B cell (primary cell): ENCODE measurements around the gene DUSP7. TPM values are rescaled to one million over a fixed set of nuclear protein-coding genes. Genes with fewer than 3 reads are reported as not detected.

Source experiments
- ATAC-seq: fragments of 200-7000 bp; cut with Tn5 transposase; one replicate; pipeline ENCODE4 v1.10.0; 2021; ENCODE audit warnings: low read depth, mild to moderate bottlenecking, moderate number of reproducible peaks, moderate library complexity
- CTCF ChIA-PET: fragments of 350-600 bp; sonication (Branson Sonifier 250); formaldehyde crosslinking; loops from one replicate; lab custom pipeline; 2021; ENCODE audit warnings: antibody characterized with exemption, inconsistent platforms; lab: Charles Lee
- POLR2A ChIA-PET: fragments of 350-600 bp; sonication (Branson Sonifier 250); formaldehyde crosslinking; loops from one replicate; lab custom pipeline; 2021; ENCODE audit warnings: antibody characterized with exemption; lab: Charles Lee
- DNase-seq: peaks from one replicate; pipeline ENCODE4 v3.0.0; 2013
- H2AFZ ChIP-seq: 2 replicates; pipeline ENCODE4 v1.6.1; 2012; ENCODE audit warnings: mild to moderate bottlenecking, low read depth, low read length; ENCODE audit not compliant: insufficient read depth, poor library complexity, severe bottlenecking
- H3K27ac ChIP-seq, 2 donors: 1 replicate in 1 of 2; 2 replicates in 1 of 2; pipeline ENCODE4 v1.5.1; 2012 to 2013; ENCODE audit warnings: low read length in 2 of 2, mild to moderate bottlenecking in 2 of 2, moderate library complexity in 1 of 2
- H3K27me3 ChIP-seq, 4 experiments: fragments of 200-600 bp in 1 of 4; sonication (generic) in 1 of 4; replicated peaks in 1 of 4; 1 replicate in 2 of 4; 2 replicates in 2 of 4; pipeline versions ENCODE4 v1.6.1 to v1.7.0; 2013 to 2016; ENCODE audit warnings: low read length in 3 of 4, mild to moderate bottlenecking in 2 of 4, mixed read lengths in 1 of 4, moderate library complexity in 1 of 4; ENCODE audit not compliant: insufficient read depth in 4 of 4, control insufficient read depth in 3 of 4; ENCODE audit errors: control extremely low read depth in 1 of 4
- H3K36me3 ChIP-seq, 2 experiments: replicated peaks in 1 of 2; 1 replicate in 1 of 2; 2 replicates in 1 of 2; pipeline versions ENCODE4 v1.6.1 to v1.7.1; 2013; ENCODE audit warnings: low read length in 1 of 2; ENCODE audit not compliant: insufficient read depth in 2 of 2, control insufficient read depth in 1 of 2; ENCODE audit errors: control extremely low read depth in 1 of 2, extremely low read depth in 1 of 2
- H3K4me1 ChIP-seq, 2 donors: fragments of 200-600 bp in 1 of 2; sonication (generic) in 1 of 2; 1 replicate in 1 of 2; 2 replicates in 1 of 2; pipeline versions ENCODE4 v1.5.1 to v1.6.1; 2013 to 2017; ENCODE audit warnings: low read length in 2 of 2; ENCODE audit not compliant: control insufficient read depth in 2 of 2, insufficient read depth in 2 of 2
- H3K4me2 ChIP-seq: replicated peaks from 2 replicates; pipeline ENCODE3; 2012; ENCODE audit warnings: mild to moderate bottlenecking, low read depth, low read length; ENCODE audit not compliant: poor library complexity, severe bottlenecking
- H3K4me3 ChIP-seq, 5 experiments: fragments of 200-600 bp in 1 of 5; sonication (generic) in 1 of 5; 1 replicate in 3 of 5; 2 replicates in 2 of 5; pipeline versions ENCODE4 v1.5.1 to v1.7.0; 2011 to 2016; ENCODE audit warnings: low read length in 4 of 5, mild to moderate bottlenecking in 4 of 5, low read depth in 2 of 5, control low read depth in 1 of 5, moderate library complexity in 1 of 5; ENCODE audit not compliant: insufficient read depth in 1 of 5; ENCODE audit errors: control extremely low read depth in 1 of 5, extremely low read depth in 1 of 5
- H3K79me2 ChIP-seq: fragments of 200-600 bp; sonication (generic); one replicate; pipeline ENCODE4 v1.6.0; 2016; ENCODE audit warnings: low read length; ENCODE audit not compliant: control insufficient read depth, insufficient read depth
- H3K9ac ChIP-seq: fragments of 200-600 bp; sonication (generic); 2 replicates; pipeline ENCODE4 v1.6.1; 2017; ENCODE audit warnings: mild to moderate bottlenecking, low read length, moderate library complexity
- H3K9me3 ChIP-seq, 3 donors: one replicate each; pipeline versions ENCODE4 v1.6.1 to v1.7.1; 2013; ENCODE audit warnings: low read length in 2 of 3; ENCODE audit not compliant: control insufficient read depth in 2 of 3, insufficient read depth in 1 of 3; ENCODE audit errors: control extremely low read depth in 1 of 3
- H4K20me1 ChIP-seq: 2 replicates; pipeline ENCODE4 v1.6.0; 2012; ENCODE audit warnings: mild to moderate bottlenecking, low read length; ENCODE audit not compliant: insufficient read depth, control insufficient read depth, poor library complexity, severe bottlenecking
- H3K27ac Mint-ChIP-seq: one replicate; pipeline ENCODE4 v1.8.0; 2021; ENCODE audit warnings: mixed read lengths
- H3K27me3 Mint-ChIP-seq: one replicate; pipeline ENCODE4 v1.8.0; 2021; ENCODE audit warnings: mixed read lengths
- H3K4me1 Mint-ChIP-seq: one replicate; pipeline ENCODE4 v1.8.0; 2021; ENCODE audit warnings: mixed read lengths
- H3K4me3 Mint-ChIP-seq: one replicate; pipeline ENCODE4 v1.8.0; 2021; ENCODE audit warnings: mixed read lengths
- H3K9me3 Mint-ChIP-seq: one replicate; pipeline ENCODE4 v1.8.0; 2022; ENCODE audit warnings: mixed read lengths; ENCODE audit not compliant: insufficient read depth
- CTCF ChIP-seq: fragments of 200-600 bp; IDR thresholded peaks from one replicate; pipeline ENCODE4 v1.8.0; 2022; ENCODE audit warnings: antibody characterized with exemption, mild to moderate bottlenecking
- EZH2 ChIP-seq: IDR thresholded peaks from 2 replicates; pipeline ENCODE4 v1.6.1; 2012; ENCODE audit warnings: borderline replicate concordance, low read depth, mild to moderate bottlenecking, moderate library complexity, low read length; ENCODE audit not compliant: insufficient read depth, poor library complexity, severe bottlenecking
- WGBS: methylation state at CpG from one replicate; pipeline ENCODE4 v1.1.5; 2013; ENCODE audit warnings: missing lambda C conversion rate; ENCODE audit not compliant: insufficient coverage; 5-methylcytosine and 5-hydroxymethylcytosine counted together
- intact Hi-C: fragments of 100-400 bp; cut with micrococcal nuclease; formaldehyde crosslinking; loops from one replicate; pipeline ENCODE4 v1.10.0; 2022
- polyA plus RNA-seq: library from polyadenylated mRNA; depleted of rRNA; stranded (reverse); fragments of >200 nt; gene quantifications from 2 replicates; pipeline ENCODE4 v1.2.3, GENCODE V29; 2012
- total RNA-seq, 2 donors: library from RNA; stranded (reverse); fragments of 120-200 nt in 1 of 2; gene quantifications; 1 replicate in 1 of 2; 2 replicates in 1 of 2; pipeline versions ENCODE4 v1.2.3 to v1.2.4, GENCODE V29; 2013 to 2022

Gene DUSP7
- total and polyA plus RNA-seq, 2 donors (not counting 1 experiment from before 2014, with no cell fraction given): 5.1 to 6.9 TPM

GRCh38 chr3:52021489-52022268 lies 34.7 kb downstream of the DUSP7 start:
- no peak overlapping the region for H3K4me3 ChIP-seq
- Mint-ChIP-seq H3K27ac (no peak overlapping the region), H3K4me1 (peaks cover 23% of the 10 kb centered on the region), H3K4me3 (no peak overlapping the region), H3K9me3 (no peaks in the 10 kb centered on the region), H3K27me3 (peaks cover 7% of the 10 kb centered on the region)
- no peaks in the 10 kb centered on the region for H3K9me3 ChIP-seq
- H3K27me3 ChIP-seq: no peaks in the 10 kb centered on the region
- TF ChIP-seq EZH2 (no peak), CTCF (no peak)
- H3K36me3 ChIP-seq: no peaks in the 10 kb centered on the region
- peaks cover 10 to 14% of the 10 kb centered on the region in 2 donors for H3K4me1 ChIP-seq
- ChIA-PET POLR2A (no interaction called here), CTCF (no interaction called here)
- H3K9ac ChIP-seq: no peak overlapping the region
- ATAC-seq (no peak), DNase-seq (no peak)
- H3K27ac ChIP-seq: no peak overlapping the region
- WGBS: 36% methylated on average over 10 of the region's 10 CpGs
- H2AFZ ChIP-seq: peak overlapping the region; percentile 22
- H3K79me2 ChIP-seq: no peaks in the 10 kb centered on the region
- no peak overlapping the region for H3K4me2 ChIP-seq
- intact Hi-C loops: no loop called here
- H4K20me1 ChIP-seq: no peaks in the 10 kb centered on the region

DNA sequence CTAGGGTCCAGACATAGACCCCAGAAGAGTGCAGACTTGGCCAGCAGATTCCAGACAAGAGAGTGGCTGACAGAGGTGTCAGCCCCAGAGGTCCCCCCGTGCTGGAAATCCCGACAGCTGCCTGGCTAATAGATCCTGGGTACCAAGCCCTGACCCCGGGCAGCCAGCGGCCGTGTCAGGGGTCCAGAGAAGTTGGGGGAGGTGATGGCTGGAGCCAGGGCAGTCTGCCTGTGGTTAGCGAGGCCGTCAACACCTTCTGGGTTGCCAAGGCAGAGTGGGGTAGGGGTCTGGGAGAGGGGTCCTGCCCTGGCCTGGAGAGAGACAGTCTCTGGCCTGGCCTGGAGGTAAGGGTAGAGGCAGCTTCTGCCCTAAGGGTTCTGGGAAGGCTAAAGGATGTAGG lies 35.6 kb downstream of the DUSP7 start:
- ChIA-PET CTCF (no interaction called here), POLR2A (no interaction called here)
- H3K9me3 Mint-ChIP-seq: no peaks in the 10 kb centered on the region
- DNase-seq: no peak
- H3K36me3 ChIP-seq: no peaks in the 10 kb centered on the region
- peaks cover 10 to 14% of the 10 kb centered on the region in 2 donors for H3K4me1 ChIP-seq
- no peak for ATAC-seq
- H3K27ac ChIP-seq: no peak overlapping the region
- intact Hi-C loops: no loop called here
- H3K27me3 ChIP-seq: no peaks in the 10 kb centered on the region
- H3K9me3 ChIP-seq: no peaks in the 10 kb centered on the region
- no peak overlapping the region for H3K27ac Mint-ChIP-seq
- peaks cover 23% of the 10 kb centered on the region for H3K4me1 Mint-ChIP-seq
- TF ChIP-seq CTCF (no peak), EZH2 (no peak)
- no peak overlapping the region for H3K4me2 ChIP-seq
- no peak overlapping the region for H2AFZ ChIP-seq
- H3K79me2 ChIP-seq: no peaks in the 10 kb centered on the region
- no peak overlapping the region for H3K9ac ChIP-seq
- H4K20me1 ChIP-seq: no peaks in the 10 kb centered on the region
- no peak overlapping the region for H3K4me3 Mint-ChIP-seq
- 91% methylated on average over 7 of the region's 7 CpGs for WGBS
- H3K27me3 Mint-ChIP-seq: peaks cover 3% of the 10 kb centered on the region
- no peak overlapping the region for H3K4me3 ChIP-seq
